GM23338 (cell line): ENCODE measurements around the gene PHF24. TPM values are rescaled to one million over a fixed set of nuclear protein-coding genes. Genes with fewer than 3 reads are reported as not detected.

Experiments used
- ATAC-seq: fragments of 200-7000 bp; cut with Tn5 transposase; 3 replicates; pipeline ENCODE4 v1.9.1; 2020
- DNase-seq: peaks from one replicate; pipeline ENCODE4 v3.0.0-alpha.2; 2015; ENCODE audit warnings: low spot score
- H2AFZ ChIP-seq: fragments of 200-600 bp; sonication (generic); 2 replicates; pipeline ENCODE4 v1.8.0; 2016; ENCODE audit warnings: antibody characterized with exemption, mild to moderate bottlenecking, moderate library complexity
- H3F3A ChIP-seq: fragments of 200-600 bp; sonication (generic); replicated peaks from 2 replicates; pipeline ENCODE4 v1.8.0; 2017; ENCODE audit warnings: antibody characterized with exemption, mixed run types, low read depth
- H3K27ac ChIP-seq: fragments of 200-600 bp; sonication (generic); 2 replicates; pipeline ENCODE4 v1.6.1; 2016; ENCODE audit warnings: low read depth
- H3K27me3 ChIP-seq: fragments of 200-600 bp; sonication (generic); 2 replicates; pipeline ENCODE4 v1.8.0; 2016; ENCODE audit warnings: mild to moderate bottlenecking, mixed run types, moderate library complexity; ENCODE audit not compliant: insufficient read depth
- H3K36me3 ChIP-seq: fragments of 200-600 bp; sonication (generic); 2 replicates; pipeline ENCODE4 v1.8.0; 2016; ENCODE audit warnings: mild to moderate bottlenecking; ENCODE audit not compliant: insufficient read depth
- H3K4me1 ChIP-seq: fragments of 200-600 bp; sonication (generic); 2 replicates; pipeline ENCODE4 v1.8.0; 2016; ENCODE audit warnings: mild to moderate bottlenecking, moderate library complexity; ENCODE audit not compliant: insufficient read depth
- H3K4me2 ChIP-seq: fragments of 200-600 bp; sonication (generic); 2 replicates; pipeline ENCODE4 v1.7.1; 2017; ENCODE audit warnings: mixed run types
- H3K4me3 ChIP-seq: fragments of 200-600 bp; sonication (generic); 2 replicates; pipeline ENCODE4 v1.6.1; 2016; ENCODE audit warnings: mixed run types
- H3K79me2 ChIP-seq: fragments of 200-600 bp; sonication (generic); replicated peaks from 2 replicates; pipeline ENCODE4 v1.8.0; 2017; ENCODE audit warnings: mild to moderate bottlenecking; ENCODE audit not compliant: insufficient read depth
- H3K9me2 ChIP-seq: fragments of 200-600 bp; sonication (generic); 2 replicates; pipeline ENCODE4 v1.8.0; 2017; ENCODE audit not compliant: insufficient read depth
- H4K20me1 ChIP-seq: fragments of 200-600 bp; sonication (generic); replicated peaks from 2 replicates; pipeline ENCODE4 v1.8.0; 2017; ENCODE audit warnings: mild to moderate bottlenecking; ENCODE audit not compliant: insufficient read depth
- H3K27ac Mint-ChIP-seq: 2 replicates; pipeline ENCODE4 v1.8.0; 2020; ENCODE audit warnings: inconsistent platforms, mild to moderate bottlenecking, moderate library complexity, mixed read lengths
- H3K27me3 Mint-ChIP-seq: 3 replicates; pipeline ENCODE4 v1.8.0; 2022; ENCODE audit warnings: low read depth, mild to moderate bottlenecking, moderate library complexity, mixed read lengths, inconsistent platforms; ENCODE audit not compliant: insufficient read depth, poor library complexity
- H3K36me3 Mint-ChIP-seq: 3 replicates; pipeline ENCODE4 v1.8.0; 2021; ENCODE audit warnings: low read depth, mild to moderate bottlenecking, inconsistent platforms, moderate library complexity, mixed read lengths
- H3K4me1 Mint-ChIP-seq: 3 replicates; pipeline ENCODE4 v1.8.0; 2020; ENCODE audit warnings: mild to moderate bottlenecking, inconsistent platforms, mixed read lengths
- H3K4me3 Mint-ChIP-seq: 3 replicates; pipeline ENCODE4 v1.8.0; 2021; ENCODE audit warnings: moderate library complexity, mild to moderate bottlenecking, inconsistent platforms, mixed read lengths
- H3K9me3 Mint-ChIP-seq: 3 replicates; pipeline ENCODE4 v1.8.0; 2020; ENCODE audit warnings: moderate library complexity, mild to moderate bottlenecking, inconsistent platforms, mixed read lengths
- ETS1 ChIP-seq: IDR thresholded peaks from 2 replicates; pipeline ENCODE4 v1.6.1; 2016; ENCODE audit warnings: antibody characterized with exemption
- EZH2 ChIP-seq: fragments of 200-600 bp; sonication (generic); IDR thresholded peaks from one replicate; pipeline ENCODE4 v1.8.0; 2017; ENCODE audit warnings: antibody characterized with exemption, mild to moderate bottlenecking, low read depth; ENCODE audit not compliant: unreplicated experiment
- EZH2phosphoT487 ChIP-seq: fragments of 200-600 bp; sonication (generic); IDR thresholded peaks from one replicate; pipeline ENCODE4 v1.8.1; 2018; ENCODE audit warnings: antibody characterized with exemption; ENCODE audit not compliant: unreplicated experiment
- JUNB ChIP-seq: IDR thresholded peaks from one replicate; pipeline ENCODE4 v1.6.1; 2016; ENCODE audit warnings: antibody characterized with exemption; ENCODE audit not compliant: unreplicated experiment
- NANOG ChIP-seq: IDR thresholded peaks from 2 replicates; pipeline ENCODE4 v1.6.1; 2016; ENCODE audit warnings: antibody characterized with exemption, borderline replicate concordance
- POLR2AphosphoS5 ChIP-seq: IDR thresholded peaks from 2 replicates; pipeline ENCODE4 v1.6.1; 2016; ENCODE audit warnings: antibody characterized with exemption, low read depth
- REST ChIP-seq: IDR thresholded peaks from one replicate; pipeline ENCODE4 v1.6.1; 2018; ENCODE audit warnings: antibody characterized with exemption; ENCODE audit not compliant: unreplicated experiment
- STAT1 ChIP-seq: IDR thresholded peaks from one replicate; pipeline ENCODE4 v1.6.1; 2016; ENCODE audit warnings: antibody characterized with exemption; ENCODE audit not compliant: unreplicated experiment
- ZNF114 ChIP-seq: fragments of 250-450 bp; sonication (Bioruptor Pico); IDR thresholded peaks from 2 replicates; pipeline ENCODE4 v1.5.0; 2020; ENCODE audit warnings: mild to moderate bottlenecking, moderate library complexity
- ZNF331 ChIP-seq: fragments of 250-450 bp; sonication (Bioruptor Pico); IDR thresholded peaks from 2 replicates; pipeline ENCODE4 v1.5.0; 2020; ENCODE audit warnings: low read depth, mild to moderate bottlenecking, moderate library complexity
- ZNF462 ChIP-seq: fragments of 250-450 bp; sonication (Bioruptor Pico); IDR thresholded peaks from 2 replicates; pipeline ENCODE4 v1.5.0; 2020; ENCODE audit warnings: mild to moderate bottlenecking, moderate library complexity
- polyA plus RNA-seq: library from polyadenylated mRNA; unstranded; fragments of >200 nt; fragmentation: Nextera tagmentation; extraction: Ambion mirVana; gene quantifications from 2 replicates; pipeline ENCODE4 v1.2.1, GENCODE V29; 2016
- total RNA-seq: library from RNA; depleted of rRNA; stranded (reverse); fragments of >200 nt; shearing (Covaris generic); gene quantifications from 2 replicates; pipeline ENCODE4 v1.2.3, GENCODE V29; 2014

The PHF24 gene
- total and polyA plus RNA-seq, 2 experiments from 2014 or later, result 0.05 to 0.14 TPM

GRCh38 chr9:34997379-34997781, 39.3 kb downstream of the PHF24 start:
- Histone ChIP-seq H3F3A (no peaks in the 10 kb centered on the region; the same call in 1 of the 2 replicates), H3K4me1 (peaks cover 31% of the 10 kb centered on the region), H3K27ac (0 out of 2 replicates have a peak overlapping the region, but pooled peaks have one; percentile 32), H3K9me2 (0 out of 2 replicates have a peak, but pooled peaks cover 14% of the 10 kb centered on the region), H3K36me3 (peaks cover 16% of the 10 kb centered on the region), H3K4me3 (no peak overlapping the region), H4K20me1 (no peaks in the 10 kb centered on the region), H3K27me3 (no peaks in the 10 kb centered on the region), H3K79me2 (no peaks in the 10 kb centered on the region), H2AFZ (no peak overlapping the region), H3K4me2 (no peak overlapping the region)
- Mint-ChIP-seq H3K27ac (no peak overlapping the region), H3K4me3 (no peak overlapping the region), H3K27me3 (peaks cover 9% of the 10 kb centered on the region), H3K36me3 (peaks cover 47% of the 10 kb centered on the region), H3K9me3 (no peaks in the 10 kb centered on the region; the same call in 2 of the 3 replicates), H3K4me1 (peaks cover 55% of the 10 kb centered on the region)
- no peak for ATAC-seq
- TF ChIP-seq NANOG, result no peak
- DNase-seq, result no peak

- Mint-ChIP-seq H3K9me3 (no peaks in the 10 kb centered on the region; the same call in 2 of the 3 replicates), H3K27me3 (peaks cover 9% of the 10 kb centered on the region), H3K36me3 (peaks cover 40% of the 10 kb centered on the region), H3K27ac (no peak overlapping the region), H3K4me3 (no peak overlapping the region), H3K4me1 (peaks cover 54% of the 10 kb centered on the region)
- Histone ChIP-seq H3K4me2 (no peak overlapping the region), H3F3A (no peaks in the 10 kb centered on the region; the same call in 1 of the 2 replicates), H3K4me3 (no peak overlapping the region), H2AFZ (no peak overlapping the region), H3K4me1 (peaks cover 31% of the 10 kb centered on the region), H3K9me2 (0 out of 2 replicates have a peak, but pooled peaks cover 20% of the 10 kb centered on the region), H3K36me3 (peaks cover 16% of the 10 kb centered on the region), H3K79me2 (no peaks in the 10 kb centered on the region), H3K27me3 (no peaks in the 10 kb centered on the region), H3K27ac (no peak overlapping the region), H4K20me1 (no peaks in the 10 kb centered on the region)
- no peak for DNase-seq
- no peak for ATAC-seq
- TF ChIP-seq JUNB (no peak), ZNF114 (CRISPR knock-in tag) (no peak), ETS1 (no peak), NANOG (no peak), EZH2phosphoT487 (no peak), REST (no peak), POLR2AphosphoS5 (no peak), ZNF462 (CRISPR knock-in tag) (no peak), STAT1 (no peak), ZNF331 (CRISPR knock-in tag) (no peak), EZH2 (no peak)
These were observed 40.2 kb downstream of the PHF24 start for GRCh38 chr9:34998266-34998665.
